WI38 (cell line): Measurements from ENCODE around the gene RHPN2.
"Not testable (repeated sequence)": the region's sequence is repeated elsewhere in the genome, so short reads cannot be mapped to it uniquely, and the experiment has no call there.

ENCODE experiments used
- H3K4me3 ChIP-seq: 2 replicates; pipeline ENCODE4 v1.5.1; 2011; ENCODE audit warnings: low read depth, mild to moderate bottlenecking, control low read depth, low read length
- CTCF ChIP-seq: IDR thresholded peaks from 2 replicates; pipeline ENCODE4 v1.5.1; 2012; ENCODE audit warnings: low read depth, mild to moderate bottlenecking, control low read depth, low read length

The RHPN2 gene

GRCh38 chr19:33052352-33052972 is 12.2 kb downstream of the RHPN2 start:
- TF ChIP-seq CTCF: no peak
- H3K4me3 ChIP-seq: no peak overlapping the region

GRCh38 chr19:33050110-33050509 is 14.6 kb downstream of the RHPN2 start:
- no peak for TF ChIP-seq CTCF
- no peak overlapping the region for H3K4me3 ChIP-seq

- TF ChIP-seq CTCF: no peak
- no peak overlapping the region for H3K4me3 ChIP-seq
Measured at GRCh38 chr19:33048806-33049676, 15.6 kb downstream of the RHPN2 start.

- no peak overlapping the region for H3K4me3 ChIP-seq
- TF ChIP-seq CTCF: no peak
Measured at GRCh38 chr19:33047422-33047821, 17.3 kb downstream of the RHPN2 start.

- H3K4me3 ChIP-seq: not testable (repeated sequence)
Measured at GRCh38 chr19:33041828-33042160, 22.9 kb downstream of the RHPN2 start.

GRCh38 chr19:33040994-33041827 is 23.5 kb downstream of the RHPN2 start:
- TF ChIP-seq CTCF: no peak
- H3K4me3 ChIP-seq: no peak overlapping the region

- H3K4me3 ChIP-seq: no peak overlapping the region
- no peak for TF ChIP-seq CTCF
Measured at GRCh38 chr19:33039815-33040214, 24.9 kb downstream of the RHPN2 start.
